NCI-H2029 (cell line): ENCODE measurements around the gene HOXD11.

Experiments used
- DNase-seq: peaks from one replicate; lab custom pipeline; 2025; lab: John Stamatoyannopoulos, UW

The HOXD11 gene

DNA sequence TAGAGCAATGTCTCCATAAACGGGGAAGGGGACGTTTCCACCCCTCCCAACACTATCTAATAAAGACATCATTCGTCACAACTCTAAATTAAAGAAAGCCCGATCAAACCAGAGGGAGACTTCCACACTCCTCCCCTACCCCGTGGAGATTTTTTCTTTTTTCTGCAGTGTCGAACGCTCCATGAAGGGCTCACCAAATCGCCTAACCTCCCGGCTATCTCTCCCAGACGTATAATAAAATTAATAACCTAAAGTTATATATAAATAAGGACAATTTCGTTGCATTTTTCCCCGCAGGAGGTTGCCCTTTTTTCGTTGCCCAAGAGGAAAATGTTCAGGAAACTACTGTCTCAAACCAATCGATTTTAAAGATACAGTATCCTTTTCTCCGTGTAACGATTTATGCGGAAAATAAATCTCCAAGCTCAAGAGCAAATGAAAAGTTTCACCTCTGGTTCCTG is 25.7 kb upstream of the HOXD11 start:
- no peak for DNase-seq

DNA sequence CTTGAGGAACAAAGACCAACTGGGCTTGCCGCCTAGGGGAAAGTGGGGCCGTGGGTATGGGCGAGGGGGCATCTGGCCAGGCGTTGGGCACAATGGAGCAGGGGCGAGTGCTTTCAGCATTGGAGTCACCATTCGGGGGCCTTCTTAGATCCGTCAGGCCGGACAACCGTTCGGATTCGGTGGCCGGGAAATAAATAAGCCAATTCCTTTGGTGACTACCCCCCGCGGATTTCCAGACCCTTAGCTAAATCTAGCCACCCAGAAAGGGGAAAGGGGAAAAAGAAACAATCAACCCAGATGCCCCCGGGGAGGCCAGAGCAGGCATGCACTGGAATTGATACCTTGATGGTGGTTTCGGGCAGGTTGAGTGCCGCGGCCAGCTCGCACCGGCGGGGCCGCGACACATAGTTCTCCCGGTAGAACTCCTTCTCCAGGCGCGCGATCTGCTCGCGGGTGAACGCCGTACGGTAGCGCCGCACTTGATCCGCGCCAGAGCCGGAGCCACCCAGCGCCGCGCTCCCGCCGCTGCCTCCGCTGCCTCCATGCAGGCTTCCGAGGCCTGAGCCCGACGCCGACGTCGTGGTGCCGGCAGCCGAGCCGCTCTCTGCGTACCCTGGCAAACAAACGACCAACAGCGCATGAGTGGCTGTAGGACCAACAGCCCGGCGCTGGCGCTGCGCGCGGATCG is 25.1 kb upstream of the HOXD11 start:
- DNase-seq: no peak

DNA sequence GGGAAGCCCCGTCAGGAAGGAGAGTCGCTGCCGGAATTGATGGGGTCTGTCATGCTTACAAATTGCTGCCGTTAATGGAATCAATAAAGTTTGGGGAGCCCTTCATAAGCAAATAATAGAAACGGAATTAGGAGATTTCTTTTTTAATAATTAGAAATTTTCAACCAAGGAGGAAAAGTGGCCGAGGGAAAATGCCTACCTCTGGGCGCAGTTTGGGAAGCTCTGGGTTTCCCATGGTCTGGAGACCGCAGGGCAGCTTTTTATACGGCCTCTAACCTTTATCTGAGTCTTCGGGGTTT is 24.6 kb upstream of the HOXD11 start:
- no peak for DNase-seq

DNA sequence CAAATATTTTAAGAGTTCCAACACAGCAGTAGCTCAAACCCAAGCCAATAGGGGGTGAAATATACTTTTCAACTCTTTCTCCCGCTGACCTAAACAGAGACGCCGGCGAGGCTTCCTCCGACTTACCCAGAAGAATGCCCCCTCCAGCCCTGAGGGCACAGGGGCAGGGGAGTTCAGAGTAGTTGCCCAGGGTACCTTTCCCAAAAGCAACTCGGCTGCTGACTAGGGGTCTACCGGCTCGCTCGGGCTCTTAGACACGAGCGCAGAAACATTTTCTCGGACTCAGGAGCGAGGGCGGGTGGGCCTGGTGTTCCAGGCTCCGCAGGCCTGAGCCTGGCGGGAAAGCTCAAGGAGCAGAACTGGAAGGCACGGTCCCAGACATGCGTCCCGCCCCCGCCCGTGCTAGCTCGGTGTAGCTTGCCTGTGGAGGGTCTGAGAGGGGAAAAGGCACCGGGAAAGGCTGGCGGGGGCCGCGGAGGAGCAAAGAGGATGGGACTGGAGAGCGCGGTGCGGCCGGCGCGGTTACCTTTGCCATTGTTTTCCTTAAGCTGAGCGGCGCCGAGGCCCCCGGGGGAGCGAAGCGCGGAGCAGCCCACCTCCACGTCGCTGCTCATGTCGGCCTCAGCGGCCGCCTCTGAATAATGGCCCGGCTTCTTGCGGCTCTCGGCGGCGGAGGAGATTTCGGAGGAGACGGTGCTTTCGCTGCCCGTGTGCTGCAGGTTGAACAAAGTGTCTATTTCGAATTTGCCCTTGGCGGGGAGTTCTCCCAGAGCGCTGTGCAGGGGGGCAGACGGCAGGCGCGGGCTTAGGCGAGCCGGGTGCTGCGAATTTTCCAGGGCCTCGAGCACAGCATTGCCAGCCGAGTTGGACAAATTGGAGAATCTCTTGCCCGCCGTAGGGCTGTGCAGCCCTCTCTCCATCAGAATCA is 24.0 kb upstream of the HOXD11 start:
- no peak for DNase-seq

DNA sequence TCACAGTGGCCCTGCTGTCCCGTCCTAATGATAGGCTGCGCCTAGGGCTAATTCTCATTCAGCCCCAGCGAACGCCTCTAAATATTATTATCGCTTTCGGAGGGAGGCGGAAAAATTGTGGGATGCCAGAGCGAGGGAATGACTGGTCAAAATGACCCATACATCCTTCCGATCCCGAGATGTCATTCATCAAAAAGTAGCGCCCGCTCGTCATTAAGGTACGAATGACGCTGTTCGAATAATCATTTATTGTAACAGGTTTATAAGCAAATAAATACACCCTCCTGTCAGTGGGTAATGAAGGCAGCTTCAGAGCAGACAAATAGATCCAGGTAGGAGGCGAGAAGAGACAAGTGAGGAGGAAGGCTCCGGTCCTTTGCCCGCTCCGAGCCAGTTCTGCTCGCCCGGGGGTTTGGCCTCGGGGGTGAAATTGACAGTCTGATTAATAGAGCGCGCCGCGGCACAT is 23.3 kb upstream of the HOXD11 start, which contains the start of gene EVX2:
EVX2 (minus strand) TSS at position 167 of the 466 bp plus-strand sequence. CDS start 186 bp downstream, outside the sequence.
- DNase-seq: no peak

DNA sequence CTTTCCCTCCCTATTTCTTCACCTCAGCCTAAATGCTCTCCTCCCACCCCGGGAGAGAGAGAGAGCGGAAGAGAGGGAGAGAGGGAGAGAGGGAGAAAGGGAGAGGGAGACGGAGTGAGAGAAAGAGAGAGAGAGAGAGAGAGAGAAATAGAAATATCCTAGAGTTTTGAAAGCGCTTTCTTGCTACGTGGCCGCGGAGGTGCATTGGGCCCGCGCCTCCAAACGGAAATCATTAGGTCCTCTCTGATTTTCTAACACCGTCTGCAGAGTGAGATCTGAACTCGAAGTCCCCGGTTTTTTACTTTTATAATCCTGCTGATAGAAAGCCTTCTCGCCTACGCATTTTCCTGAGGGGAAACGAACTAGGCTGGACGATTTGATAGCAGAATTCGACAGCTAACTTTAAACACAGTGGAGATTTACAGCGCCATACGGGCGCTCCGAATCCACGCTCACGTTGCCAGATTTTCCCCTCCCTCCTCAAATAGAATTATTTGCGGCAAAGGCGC is 22.4 kb upstream of the HOXD11 start:
- DNase-seq: no peak

DNA sequence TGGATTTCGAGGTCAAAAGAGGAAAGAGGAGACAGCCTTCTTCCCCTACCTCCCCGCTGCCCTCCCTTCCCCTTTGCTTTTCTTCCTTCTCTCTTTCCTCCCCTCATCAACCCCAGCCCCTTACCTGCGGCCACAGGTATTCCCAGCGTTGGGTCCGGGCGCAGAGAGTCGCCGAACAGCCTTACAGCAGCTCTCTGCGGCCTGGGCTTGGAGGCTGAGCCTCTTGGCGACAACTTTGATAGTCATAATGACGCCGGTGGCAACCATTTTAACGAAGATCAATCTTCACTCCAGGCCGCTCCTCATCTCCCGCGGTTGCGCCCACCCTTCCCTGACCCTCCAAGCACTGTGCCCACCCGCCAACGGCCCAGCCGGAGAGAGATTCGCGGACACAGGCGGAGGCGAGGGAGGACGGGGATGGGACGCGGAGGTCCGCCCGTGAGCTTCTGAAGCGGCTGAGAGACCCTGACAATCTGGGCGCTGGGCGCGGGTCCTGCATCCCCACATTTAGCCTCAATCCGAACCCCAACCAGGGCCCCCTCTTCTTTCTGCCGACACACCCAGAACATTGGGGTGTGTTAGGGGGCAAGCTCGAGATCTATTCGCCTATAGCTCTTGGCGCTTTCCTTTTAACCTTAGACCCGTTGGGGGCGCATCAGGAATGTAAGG is 21.8 kb upstream of the HOXD11 start:
- no peak for DNase-seq

DNA sequence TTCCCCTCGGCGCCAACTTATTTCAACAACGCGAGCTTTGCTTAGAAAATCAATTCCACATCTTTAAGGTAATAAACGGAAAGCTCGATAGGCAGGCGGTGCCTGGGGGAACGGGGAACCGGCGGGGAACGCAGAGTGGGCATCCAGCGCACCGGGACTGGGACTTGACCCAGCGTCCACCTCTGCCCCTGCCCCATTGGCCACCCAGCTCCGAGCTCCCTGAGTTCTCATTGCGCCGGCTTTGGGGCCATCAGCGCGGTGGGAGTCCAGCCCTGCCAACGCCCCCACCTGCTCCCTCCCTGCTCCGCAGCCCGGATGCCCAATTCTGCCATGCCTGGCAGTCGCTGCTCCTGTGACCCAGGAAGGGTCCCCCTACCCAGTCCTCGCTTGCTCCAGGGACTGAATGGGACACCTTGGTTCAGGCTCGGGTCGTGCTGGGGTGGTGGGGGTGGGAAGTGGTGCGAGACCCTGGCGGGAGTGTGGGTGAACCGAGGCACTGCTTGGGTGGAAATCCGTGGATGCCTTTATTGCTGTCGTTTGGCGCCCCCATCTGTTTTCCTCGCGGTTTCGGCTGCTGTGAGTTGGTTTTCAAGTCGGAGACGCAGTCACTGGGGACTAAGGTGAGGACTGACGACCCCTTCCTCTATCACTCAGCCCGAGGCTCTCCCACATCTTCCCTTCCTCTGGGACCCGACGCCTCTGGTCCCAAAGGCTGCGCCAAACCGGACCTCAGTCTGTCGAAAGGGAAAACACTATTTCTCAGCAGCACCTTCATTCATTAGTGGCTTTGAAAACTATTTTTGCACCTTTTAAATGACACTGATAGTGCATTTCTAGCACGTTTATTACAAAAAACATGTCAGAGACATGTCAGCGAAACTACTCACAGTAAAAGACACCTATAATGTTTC is 21.0 kb upstream of the HOXD11 start:
- DNase-seq: peak; percentile 29

DNA sequence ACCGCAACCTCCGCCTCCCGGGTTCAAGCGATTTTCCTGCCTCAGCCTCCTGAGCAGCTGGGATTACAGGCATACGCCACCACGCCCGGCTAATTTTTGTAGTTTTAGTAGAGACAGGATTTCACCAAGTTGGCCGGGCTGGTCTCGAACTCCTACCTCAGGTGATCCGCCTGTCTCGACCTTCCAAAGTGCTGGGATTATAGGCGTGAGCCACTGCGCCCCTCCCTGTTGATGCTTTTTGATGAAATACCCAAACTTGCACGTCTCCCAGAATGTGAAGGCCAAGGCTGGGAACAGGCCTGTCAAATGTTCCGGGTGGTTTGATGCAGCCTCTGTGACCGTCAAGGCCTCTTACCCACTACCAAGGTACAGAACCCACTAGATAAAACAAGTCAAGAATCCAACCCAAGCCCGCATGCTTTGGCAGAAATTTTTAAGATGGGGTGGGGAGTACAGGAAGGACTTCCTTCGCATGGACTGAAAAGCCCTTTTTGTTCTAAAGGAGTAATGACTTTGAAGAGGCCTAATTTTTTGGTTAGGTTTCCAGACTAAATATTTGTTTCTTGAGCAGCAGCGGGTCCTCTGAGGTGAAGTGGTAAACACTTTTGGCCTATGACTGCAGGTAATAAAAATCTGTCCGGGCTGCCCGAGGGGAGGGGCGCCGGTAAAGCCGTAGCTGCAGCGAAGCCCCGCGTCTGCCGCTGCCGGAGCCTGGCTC is 19.6 kb upstream of the HOXD11 start:
- DNase-seq: no peak

DNA sequence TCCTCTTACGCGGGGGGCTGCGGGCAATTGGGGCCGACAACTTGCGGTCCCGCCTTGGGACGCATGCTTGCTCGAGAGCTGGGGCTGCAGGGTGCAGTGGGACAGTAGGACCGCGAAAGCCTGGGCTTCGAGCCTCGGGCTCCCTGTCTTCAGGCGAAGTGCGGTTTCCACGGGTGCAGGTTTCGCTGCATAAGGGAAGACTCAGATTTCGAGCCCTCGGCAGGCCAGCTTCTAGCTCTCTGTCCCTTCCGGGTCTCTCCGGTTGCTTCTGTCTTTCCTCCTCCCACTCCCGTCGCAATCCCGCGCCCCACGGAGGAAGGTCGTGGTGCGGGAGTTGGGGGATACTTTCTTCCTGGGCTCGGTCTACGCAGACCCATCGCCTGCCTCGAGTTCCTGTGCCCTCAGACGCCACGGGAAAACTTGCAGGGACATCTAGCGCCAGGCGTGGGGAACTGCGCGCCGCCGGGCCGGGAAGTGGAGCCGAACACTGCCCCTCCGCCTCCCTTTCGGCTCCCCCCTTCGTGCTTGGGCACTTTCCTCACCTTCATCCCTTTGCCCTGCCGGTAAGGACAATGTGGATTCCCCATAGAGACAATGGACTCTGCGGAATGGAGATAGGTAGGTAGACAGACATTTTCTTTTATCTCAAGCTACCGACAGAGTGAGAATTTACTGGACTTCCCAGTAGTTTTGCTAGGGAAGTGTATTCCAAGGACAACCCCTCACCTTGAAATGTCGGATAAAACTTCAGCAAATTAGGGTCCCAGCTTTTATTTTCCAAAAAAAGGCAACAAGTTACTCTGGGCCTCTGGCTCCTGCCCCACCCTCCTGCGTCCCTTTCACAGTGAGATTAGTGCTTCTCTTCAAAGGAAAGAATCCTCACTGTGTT is 18.8 kb upstream of the HOXD11 start:
- DNase-seq: peak; percentile 22

DNA sequence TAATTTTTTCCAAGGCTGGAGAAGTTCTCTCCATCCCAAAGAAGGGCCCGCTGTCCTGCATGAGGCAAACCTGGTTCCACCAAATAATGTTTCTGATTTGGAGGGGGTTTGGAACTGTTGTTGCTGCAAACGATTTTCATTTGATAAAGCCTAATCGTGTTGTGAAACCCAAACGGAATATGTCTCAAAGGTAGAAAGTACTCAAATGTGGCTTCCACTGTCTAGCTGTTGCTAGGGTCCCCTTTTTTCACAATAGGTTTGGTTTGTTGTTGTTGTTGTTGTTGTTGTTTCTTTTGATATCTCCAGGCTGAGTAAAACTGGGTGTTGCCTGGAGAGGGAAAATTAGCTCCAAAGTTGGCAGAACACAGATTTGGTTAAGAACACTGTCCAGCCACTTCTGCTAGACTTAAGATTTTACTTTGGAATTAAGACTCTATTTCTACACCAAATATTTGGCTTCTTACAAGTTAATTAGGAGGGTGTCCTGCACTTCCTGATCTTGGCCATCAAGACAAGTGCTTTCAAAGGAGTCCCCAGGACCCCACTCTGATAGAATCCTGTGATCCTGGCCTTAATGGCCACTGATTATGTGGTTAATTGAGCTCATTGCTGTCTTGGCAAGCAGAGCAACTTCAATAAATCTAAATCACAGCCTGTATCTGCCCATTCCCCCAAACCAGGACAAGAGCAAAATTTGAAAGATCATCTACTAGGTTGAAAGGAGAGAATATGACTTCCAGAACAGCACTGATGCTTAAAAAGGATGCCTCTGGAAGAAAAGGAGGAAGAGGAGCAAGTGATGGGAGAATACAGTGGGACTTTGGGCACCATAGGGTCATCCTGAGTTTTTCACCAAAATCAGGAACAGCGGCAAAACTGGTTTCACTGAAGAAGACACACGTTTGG is 17.9 kb upstream of the HOXD11 start:
- no peak for DNase-seq

DNA sequence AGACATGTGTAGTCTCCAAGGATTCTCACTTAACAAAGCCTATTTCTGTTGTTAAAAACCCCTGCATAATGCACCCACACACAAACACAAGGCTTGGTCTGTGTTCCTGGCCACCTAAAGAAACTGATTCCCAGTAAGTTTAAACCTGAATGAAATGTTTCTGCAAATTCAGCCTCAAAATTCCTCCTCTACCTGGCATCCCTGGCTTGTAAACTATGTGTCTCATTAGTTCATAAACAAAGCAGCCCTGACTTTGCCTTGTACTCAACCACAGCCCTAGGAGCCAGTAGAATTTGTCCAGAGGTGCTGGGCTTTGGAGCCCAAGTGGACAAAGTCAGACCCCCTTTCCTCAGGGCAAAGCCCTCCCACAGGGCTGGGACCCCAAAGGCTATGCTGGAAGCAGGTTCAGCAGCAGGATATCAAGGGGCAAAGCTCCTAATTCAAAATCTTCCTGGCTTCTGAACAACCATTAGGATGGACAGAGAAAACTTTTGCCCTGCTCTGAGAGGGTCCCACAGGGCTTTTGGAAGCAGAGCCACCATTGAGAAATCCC is 17.2 kb upstream of the HOXD11 start:
- no peak for DNase-seq

DNA sequence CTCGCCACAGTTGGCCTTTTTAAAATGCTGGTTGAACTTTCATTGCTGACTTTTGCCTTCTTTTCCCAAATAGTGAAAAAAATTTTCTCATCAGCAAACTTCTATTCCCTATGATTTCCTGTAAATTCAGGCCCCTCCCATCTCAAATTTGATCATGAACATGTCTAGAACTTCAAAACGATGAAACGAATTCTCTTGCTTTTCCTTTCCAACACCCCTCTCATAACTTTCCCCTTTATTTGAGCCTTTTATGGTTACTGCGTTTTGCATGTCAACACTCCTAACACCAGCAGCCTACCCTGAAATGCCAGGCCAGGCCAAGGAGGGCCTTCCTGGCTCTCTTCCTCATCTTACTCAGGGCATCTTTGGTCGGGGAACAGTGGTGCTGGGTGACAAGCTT is 16.2 kb upstream of the HOXD11 start:
- DNase-seq: no peak

DNA sequence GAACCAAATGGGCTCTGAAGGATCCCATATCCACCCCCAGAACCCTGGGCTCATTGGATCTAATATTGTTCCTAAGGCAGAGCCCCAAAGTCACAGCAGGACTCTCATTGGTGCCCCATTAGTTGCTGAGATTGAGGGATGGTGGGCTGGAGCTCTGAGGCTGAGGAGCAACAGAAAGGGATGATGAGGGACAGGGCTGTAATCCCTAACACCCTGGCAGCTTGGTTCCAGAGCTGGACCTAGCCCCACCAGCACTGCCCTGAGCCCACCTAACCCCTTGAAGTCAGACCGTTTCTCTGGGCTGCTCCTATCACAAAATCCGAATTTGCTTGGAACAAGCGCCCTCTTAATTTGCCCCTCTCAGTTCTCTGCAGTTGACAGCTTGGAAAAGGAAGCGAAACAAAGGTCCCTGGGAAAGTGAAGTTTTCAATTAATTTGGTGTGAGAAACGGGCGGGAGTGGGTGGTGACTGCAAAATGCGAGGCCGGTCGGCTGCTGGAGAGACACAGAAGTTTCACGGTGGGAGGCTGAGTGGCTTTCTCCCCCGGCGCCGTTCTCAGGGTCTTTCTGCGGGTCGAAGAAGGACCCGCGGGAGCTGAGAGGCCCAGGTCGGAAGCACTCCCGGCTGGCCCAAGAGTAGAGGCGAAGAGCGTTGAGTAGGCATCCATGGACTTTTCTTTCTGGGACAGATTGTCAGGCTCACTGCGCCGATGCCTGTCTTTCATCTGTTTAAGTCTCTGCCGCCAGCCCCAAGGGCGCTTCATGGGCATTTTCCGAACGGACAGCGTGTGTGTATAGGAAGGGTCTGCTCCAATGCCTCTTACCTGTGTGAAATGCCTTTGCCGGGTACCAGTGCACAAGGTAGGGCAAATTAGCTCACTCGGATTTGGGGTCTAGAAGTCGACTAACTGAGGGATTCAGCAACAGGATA is 15.5 kb upstream of the HOXD11 start:
- no peak for DNase-seq

DNA sequence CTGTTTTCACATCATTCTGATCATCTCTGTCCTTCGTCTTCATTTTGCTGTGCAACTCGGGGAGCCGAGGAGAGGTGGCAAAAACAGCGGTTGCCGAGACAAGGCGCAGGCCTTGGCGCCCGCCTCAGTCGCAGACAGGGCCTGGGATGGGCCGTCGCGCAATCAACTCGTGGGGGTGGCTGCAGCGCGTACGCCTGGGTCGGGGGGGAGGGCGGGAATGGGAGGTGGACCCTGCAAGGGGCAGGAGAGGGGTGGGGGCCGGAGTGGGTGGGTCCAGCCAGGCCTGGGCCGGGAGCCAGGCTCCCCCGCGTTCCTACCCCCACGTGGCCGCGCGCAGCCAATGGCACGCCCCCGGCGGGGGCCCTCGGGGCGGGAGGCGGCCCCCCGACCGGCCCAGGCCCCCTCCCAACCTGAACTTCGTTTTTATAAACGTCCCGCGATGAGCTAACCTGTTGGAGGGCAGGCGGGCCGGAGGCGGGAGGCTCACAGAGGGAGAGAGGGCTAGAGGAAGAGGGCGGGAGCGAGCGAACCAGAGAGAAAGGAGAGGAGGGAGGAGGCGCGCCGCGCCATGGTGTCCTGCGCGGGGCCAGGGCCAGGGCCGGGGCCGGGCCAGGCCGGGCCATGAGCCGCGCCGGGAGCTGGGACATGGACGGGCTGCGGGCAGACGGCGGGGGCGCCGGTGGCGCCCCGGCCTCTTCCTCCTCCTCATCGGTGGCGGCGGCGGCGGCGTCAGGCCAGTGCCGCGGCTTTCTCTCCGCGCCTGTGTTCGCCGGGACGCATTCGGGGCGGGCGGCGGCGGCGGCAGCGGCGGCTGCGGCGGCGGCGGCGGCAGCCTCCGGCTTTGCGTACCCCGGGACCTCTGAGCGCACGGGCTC is 14.6 kb upstream of the HOXD11 start, which contains the start of gene HOXD13:
HOXD13 (plus strand) TSS at position 452 of the 875 bp plus-strand sequence; CDS start at position 622, 170 bp downstream.
- DNase-seq: peak; percentile 15
